ENCODE results near the gene C14orf119.

C14orf119 gene, protein sequence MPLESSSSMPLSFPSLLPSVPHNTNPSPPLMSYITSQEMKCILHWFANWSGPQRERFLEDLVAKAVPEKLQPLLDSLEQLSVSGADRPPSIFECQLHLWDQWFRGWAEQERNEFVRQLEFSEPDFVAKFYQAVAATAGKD

DNA sequence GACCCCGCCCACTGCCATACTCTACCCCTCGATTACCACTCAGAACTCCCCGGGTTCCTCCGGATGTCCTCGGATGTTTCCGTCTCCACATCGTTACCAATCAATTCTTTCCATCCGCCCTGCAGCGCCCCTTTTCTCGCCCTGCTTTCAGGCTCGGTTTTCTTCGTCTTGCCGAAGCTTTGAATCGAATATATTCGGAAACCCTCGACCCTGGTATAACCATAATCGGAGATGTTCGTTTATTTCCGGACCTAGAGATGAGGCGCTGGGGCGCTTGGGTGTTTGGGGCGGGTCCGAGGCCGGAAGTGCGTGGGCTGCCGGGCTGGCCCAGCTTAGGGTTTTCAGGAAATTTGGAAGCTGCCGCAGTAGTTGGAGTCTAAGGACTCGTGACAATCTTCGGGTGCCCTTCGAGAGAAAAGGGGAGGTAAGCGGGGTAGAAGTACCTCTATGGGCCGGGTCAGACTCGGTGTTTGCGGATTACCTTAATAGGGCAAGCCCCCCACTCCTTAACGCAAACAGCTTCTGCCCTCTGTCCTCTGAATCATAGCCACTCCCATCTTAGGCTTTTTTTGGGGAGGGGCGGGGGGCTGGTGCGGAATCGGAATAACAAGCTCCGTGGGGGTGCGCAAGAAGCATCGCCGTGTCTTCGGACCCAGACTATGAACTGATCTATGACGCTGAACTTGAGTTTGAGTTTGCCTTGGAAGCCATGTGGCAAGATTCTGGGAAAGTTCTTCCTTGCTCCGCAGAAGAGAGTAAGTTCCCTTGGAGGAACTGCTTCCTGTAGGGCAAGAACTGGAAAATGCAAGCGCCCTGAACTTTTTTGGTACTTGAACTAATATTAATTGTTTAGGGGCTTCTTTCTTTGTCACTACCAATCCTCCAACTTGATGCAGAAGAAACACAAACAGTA is at the start of gene C14orf119:
Gene C14orf119, plus strand, starts transcription at position 310 of the 913 bp plus-strand sequence. CDS start 2,154 bp downstream, outside the sequence.
- peak; percentile 90 for DNase-seq (ENCODE audit: low spot score)

DNA sequence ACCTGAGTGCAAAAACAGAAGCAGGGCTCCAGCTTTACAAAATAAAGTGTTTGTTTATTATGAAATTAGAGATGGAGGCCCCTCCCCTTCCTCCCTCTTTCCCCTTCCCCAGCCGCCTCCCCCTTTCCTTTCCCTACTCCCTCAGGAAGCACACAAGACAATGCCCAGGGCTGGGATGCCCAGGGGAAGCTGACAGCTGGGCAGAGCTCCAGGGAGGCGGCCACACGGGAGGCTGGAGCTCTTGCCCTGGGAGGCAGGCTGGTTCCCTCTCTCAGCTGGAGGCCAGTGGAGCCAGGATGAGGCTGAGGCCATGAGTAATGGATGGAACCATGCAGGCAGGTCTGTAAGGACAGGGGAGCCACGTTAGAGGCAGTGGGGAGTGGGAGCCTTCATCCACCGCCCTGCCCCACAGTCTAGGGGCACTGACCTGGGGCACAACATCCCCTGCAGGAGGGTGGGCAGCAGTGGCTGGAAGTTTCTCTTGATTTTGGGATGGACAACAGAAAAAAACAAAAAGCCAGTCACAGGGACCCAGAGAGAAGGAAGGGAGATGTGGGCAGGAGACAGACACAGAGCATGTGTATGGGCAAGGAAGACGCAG is 48.2 kb upstream of the C14orf119 start:
- no peak for DNase-seq (ENCODE audit: low spot score)

DNA sequence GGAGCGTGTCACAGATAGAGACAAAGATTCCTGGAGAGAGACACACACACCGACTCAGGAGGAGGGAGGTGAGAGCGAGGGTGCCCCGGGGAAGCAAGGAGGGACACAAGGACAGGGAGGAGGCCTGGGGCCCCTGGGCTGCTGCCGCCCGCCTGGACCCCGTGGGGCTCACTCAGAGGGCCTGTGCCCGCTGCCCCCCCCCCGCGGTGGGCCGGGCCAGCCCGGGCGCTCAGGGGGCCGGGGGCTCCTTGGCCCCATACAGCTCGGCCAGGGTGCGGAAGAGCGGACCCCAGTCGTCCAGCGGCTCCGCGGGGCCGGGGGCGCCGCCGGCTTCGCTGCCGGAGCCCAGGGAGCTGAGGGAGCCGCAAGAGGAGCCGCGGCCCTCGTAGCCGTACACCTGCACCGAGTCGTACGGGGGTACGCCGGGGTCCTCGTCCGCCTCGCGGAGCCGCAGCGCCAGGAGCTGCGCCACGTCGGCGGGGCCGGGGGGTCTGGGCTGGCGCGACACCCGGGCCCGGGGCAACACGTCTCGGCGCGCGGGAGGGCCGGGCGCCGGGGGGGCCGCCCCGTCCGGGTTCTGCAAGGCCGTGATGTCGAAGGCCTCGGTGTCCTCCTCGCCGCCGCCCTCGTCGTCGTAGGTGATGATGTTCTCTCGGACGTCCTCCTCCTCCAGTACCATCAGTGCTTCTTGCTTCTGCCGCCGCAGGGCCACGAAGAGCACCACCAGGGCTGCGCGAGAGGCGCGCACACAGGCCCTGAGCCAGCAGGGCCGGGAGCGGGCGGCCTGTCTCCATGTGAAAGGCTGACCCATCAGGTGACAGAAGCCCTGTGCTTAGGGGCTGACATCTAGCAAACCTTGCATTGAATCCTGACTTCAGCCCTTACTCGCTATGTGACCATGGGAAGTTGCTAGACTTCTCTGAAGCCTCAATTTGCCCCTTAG is 47.3 kb upstream of the C14orf119 start:
- DNase-seq (ENCODE audit: low spot score): no peak

DNA sequence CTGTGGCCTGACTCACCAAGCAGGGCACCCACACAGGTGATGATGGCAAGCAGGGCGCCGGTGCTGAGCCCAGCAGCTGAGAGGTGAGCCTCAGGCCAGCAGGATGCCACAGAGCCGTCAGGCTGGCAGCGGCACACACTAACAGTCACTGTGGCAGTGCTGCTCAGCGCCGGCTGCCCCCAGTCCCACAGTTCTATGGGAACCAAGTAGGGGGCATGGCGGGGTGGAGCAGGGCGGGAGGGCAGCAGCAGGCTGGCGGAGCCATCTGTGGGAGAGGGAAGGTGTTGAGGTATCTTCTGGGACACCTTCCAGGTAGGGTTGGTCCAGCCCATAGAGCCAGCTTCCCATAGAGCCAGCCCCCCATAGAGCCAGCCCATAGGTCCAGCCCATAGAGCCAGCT is 46.3 kb upstream of the C14orf119 start:
- DNase-seq (ENCODE audit: low spot score): no peak

DNA sequence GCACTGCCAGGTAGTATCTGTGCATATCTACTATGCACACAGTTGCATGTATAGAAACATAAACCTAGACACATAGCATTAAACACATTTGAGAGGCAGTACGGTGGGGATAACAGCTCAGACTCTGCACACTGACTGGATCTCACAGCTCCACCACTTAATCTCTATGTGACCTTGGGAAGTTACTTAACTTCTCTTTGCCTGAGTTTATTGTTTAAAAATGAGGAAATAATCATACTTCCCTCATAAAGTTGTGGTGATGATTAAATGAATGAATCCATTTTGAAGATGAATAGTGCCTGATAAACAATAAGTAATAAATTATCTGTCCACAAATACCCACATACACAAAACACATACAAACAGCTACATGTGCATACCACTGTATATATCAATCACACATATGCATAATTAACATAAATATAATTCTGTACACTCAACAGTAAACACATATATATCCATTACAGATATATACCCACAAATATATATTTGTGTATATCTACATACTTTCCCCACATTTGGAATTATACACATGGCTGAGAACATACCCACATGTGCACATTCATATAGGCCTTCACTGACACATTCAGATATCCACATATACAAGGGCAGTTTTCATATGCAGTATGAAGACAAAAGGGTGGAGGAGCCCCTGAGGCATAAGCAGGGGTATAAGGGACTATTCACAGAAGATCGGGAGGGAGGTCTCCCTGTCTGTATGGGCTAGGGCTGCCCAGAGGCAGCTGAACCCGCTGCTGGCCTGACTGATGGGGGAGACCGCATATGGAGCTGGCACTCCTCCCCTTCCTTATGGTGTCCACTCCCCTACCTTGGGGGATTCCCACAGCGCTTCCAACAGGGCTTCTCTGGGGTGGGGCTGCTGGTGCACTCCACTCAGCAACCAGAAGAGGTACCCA is 43.9 kb upstream of the C14orf119 start:
- DNase-seq (ENCODE audit: low spot score): no peak

DNA sequence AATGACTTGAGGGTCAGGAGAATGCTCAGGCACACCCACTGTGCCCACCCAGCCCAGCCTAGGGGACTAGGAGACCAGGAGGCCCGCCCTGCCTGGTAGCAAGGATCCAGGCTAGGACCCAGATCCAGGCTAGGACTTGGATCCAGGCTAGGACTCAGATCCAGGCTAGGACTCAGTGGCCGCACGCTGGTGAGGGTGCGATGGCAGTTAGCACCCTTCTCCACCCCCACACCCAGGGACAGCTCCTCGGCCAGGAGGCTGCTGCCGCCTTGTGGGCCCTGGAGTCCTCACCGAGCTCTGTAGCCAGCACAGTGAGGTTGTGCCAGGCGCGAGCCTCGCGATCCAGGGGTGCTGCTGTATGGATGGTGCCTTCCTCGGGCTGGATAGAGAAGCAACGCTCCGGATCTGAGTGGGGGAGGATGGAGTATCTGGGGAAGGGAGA is 43.1 kb upstream of the C14orf119 start:
- no peak for DNase-seq (ENCODE audit: low spot score)

DNA sequence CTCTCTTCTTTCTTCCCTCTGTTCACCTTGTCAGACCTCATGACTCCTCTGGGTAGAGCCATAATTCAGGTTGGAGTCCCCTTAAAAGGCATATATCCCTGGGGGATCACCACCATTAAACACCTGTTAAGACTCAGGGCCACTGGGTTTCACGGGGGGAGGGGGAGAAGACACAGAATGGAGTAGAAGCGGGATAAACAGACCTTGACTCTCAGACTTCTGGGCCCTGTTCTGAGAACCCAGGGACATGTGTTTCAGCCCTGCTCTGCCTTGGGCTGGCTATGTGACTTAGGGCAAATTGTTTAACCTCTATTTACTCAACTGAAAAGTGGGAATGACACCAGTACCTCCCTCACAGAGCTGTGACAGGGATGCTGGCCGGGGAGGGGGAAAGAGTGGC is 42.6 kb upstream of the C14orf119 start:
- no peak for DNase-seq (ENCODE audit: low spot score)

DNA sequence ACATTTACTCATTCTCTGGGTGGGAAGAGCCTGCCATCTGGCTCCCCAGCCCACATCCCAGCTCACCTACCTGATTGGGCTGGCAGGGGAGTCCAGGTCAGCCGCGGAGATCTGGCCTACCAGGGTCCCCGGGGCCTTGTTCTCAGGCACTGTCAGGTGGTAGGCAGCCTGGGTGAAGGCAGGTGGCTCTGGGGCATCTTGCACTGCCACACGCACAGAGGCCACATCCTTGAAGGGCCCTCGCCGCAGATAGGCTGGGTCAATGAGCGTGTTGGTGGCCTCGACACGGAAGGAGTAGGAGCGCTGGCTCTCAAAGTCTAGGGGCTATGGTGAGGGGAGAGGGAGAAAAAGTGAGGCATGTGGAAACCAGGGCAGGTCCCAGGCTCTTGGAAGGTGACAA is 41.9 kb upstream of the C14orf119 start:
- DNase-seq (ENCODE audit: low spot score): no peak

DNA sequence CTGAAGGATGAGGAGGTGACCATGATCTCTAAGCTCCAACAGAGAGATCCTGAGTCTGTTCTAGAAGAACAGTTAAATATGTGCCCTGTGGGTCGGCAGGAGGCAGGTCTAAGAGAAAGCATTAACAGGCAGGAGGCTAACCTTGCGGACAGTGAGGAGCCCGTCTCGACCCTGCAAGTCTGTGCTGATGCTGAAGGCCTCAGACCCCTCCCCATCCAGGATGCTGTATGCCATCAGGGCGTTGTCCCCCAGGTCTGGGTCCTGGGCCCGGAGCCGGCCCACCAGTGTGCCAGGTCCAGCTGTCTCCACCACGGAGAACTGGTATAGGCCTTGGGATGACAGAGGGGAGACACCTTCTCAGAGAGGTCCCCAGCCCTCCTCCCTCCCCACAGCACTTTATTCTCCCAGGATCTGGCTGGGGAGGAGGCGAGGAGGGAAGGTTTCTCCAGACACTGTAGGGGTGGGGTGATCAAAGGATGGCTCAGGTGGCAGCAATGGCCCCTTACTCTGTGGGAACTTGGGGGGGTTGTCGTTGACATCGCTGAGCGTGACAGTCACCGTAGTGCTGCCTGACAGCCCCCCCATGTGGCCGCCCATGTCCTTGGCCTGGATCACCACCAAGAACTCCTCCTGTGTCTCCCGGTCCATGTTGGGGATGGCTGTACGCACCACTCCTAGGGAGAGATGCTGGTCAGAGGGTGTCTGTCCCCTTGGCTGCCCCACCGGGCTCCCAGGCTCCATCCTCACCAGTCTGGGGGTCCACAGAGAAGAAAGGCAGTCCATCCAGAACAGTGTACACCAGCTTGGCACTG is 41.1 kb upstream of the C14orf119 start:
- peak; percentile 70 for DNase-seq (ENCODE audit: low spot score)

DNA sequence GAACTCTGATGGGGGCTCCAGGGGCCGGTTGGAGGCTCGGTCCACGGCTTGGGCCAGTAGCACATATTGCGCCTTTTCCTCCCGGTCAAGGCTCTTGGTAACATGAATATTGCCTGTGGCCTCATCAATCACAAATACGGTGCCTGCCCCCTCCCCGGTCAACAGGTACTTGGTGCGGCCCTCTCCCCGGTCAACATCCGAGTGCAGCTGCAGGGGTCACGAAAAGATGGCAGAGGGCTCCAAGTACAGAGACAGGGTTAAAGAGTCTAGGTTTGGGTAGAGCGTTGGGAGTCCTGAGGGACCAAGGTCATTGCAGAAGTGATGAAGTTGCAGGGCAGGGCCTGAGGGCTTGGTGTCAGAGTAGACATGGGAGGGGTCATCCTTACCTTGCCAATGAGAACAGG is 40.2 kb upstream of the C14orf119 start:
- no peak for DNase-seq (ENCODE audit: low spot score)

DNA sequence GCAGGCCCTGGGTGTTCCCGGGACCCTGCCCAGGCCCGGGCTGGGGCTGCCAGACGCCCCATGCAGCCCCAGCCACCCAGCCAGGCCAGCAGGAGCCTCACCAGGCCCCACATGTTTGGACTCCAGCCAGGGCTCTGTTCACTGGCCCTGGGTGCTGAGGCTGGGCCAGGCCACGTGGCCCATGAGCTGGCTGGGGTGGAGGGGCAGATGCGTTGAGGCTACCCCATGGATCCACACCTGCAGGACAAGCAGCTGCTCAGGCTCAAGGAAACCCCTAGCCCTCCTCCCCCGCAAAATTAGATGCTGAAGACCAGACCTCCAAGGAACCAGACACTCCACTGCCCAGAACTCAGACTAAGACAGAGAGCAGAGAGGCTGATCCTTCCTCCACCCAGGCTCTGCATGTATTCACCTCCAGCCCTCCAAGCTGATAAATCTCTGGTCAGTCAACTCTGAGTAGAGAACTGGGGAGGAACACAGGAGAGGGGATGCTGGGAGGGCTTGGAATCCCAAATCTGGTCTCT is 39.6 kb upstream of the C14orf119 start:
- no peak for DNase-seq (ENCODE audit: low spot score)

DNA sequence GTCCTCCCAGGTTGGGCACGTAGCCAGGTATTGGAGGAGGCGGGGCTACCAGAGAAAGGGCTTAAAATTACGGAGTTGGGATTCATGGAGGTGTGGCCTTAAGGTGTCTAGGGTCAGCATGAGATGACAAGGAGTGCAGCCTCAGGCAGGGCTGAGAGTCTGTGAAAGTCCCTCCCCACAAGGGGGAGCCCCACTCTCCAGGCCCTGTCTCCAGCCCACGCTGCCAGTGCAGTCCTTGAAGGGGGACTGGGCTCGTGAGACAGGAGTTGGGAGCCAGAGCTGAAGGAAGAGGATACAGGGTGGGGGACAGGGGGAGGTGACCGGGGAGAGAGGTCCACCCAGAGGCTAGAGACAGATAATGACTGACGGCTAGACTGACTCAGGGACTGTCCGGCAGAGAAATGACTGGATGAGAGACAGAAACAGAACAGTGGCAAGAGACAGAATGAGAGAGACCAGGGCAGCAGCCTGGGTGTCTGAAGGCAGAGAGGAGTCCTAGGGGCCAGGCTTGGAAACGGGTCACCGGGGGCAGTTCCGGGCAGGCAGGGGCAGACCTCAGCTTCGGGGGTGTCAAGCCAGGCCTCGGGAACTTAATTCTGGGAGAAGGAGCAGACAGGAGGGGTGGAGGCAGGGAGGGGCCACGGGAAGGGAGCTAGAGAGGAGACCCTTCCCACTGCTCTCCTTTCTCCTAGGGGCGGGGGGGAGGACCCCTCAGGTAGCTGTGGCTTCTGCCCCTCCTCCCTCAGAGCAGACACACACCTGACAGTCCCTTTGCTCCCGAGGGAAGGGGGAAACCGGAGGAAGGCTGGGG is 39.0 kb upstream of the C14orf119 start:
- peak; percentile 98 for DNase-seq (ENCODE audit: low spot score)

DNA sequence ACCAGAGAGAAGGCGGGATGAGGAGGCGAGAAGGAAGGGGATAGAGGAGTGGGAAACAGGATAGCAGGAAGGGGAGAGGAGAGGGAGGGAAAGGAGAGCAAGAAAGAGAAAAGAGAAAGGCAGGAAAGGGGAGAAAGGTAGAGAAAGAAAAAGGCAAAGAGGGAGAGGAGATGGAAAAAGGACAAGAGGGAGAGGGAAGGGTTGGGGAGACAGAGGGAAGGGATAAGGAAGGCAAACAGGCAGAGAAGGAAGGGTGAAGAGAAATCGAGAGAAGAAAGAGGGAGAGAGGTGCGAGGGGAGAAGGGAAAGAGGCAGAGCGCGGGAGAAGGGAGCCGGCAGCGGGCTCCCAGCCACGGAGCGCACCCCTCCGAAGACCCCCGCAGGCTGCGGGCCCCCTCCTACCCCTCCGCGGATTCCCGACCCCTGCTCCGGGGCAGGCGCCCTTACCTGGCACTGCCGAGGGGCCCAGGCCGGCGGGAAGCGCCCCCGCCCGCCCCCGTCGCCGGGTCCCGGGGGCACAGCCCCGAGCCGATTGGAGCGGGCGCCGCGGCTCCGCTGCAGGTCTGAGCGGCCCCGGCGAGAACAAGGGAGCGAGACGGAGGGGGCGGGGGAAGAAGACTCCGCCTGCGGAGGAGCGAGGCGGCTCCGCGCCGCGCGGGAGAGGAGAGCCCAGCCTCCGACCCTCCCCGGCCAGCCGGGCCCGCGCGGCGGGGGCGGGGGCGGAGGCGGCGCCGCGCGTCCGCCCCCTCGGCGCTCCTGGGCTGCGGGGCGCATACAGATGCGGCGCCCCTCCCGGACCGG is 38.1 kb upstream of the C14orf119 start, which contains the start of gene CDH24:
Gene CDH24, minus strand, starts transcription at position 565 of the 801 bp plus-strand sequence. CDS start 1,787 bp downstream, outside the sequence.
- peak; percentile 83 for DNase-seq (ENCODE audit: low spot score)

DNA sequence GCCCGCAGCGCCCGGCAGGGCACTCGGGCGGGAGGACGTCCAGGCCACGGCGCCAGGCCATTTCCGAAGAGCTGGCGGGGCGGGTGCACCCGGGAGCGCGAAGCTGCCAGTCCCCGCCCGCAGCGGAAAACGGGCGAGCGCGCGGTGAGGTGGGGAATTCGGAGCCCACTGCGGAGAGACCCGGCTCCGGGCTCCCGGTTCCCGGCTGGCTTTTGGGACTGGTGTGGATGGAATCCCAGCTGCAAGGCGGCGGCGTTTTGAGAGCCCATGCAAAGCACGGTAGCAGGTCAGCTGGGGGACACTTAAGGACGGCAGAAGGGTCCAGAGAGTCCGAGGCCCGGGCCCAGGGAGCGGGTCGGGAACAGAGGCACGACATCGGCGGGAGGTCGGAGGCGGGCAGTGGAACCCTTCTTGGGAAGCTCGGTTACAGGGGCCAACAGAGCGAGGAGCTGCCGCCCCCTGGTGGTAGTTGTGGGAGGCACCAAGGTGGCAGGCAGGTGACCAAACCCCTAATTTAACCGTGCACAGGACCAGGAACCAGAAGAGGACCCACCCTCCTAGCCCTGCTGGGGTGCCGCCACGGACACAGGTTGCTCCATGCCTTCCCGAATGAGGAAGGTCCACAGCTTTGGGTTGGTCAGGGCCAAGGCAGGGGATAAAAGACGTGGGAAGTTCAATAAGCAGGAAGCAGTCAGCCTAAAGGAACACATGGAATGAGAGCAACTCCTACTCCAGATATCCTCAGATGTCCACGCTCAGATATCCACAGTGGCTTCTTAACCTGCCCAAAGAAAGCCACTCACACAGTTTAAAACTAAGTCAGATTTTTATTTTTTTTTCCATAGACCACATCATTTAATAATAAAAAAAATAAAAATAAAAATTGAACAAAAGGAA is 37.3 kb upstream of the C14orf119 start:
- peak; percentile 98 for DNase-seq (ENCODE audit: low spot score)

DNA sequence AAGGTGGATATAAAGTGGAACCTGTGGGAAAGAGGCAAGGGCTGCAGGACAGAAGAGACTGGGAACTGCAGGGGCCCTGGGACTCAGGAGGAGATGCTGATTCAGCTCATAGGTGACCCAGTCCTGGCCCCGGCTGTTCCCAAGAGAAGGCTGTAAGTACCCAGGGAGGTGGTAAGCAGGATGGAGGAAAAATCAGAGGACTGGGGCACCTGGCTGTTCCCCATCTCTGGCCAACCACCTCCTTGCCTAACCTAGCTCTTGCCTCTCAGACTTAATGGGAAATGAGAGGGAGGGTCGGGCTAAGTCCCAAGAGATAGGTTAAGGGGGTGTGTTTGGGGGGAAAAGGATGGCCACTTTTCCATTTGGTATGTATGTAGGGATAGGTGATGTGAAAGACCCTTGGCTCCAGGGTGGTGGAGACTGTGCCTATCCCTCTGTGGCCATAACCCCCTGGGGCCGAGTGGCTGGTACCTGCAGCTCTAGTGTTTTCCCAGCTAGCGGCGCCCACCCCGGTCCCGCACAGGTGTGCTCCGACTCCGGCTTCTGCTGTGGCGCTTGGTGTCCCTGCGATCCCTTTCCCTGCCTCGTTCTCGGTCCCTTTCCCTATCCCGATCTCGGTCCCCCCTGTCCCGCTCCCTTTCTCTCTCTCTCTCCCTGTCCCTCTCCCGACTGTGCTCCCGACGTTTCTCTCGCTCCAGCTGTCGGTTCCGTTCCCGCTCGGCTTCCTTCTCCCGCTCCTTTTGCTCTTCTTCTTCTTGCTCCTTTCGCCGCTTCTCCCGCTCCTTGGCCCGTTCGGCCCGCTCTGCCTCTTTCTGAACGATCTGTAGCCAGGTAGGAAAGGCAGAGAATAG is 36.4 kb upstream of the C14orf119 start:
- DNase-seq (ENCODE audit: low spot score): no peak

Data from HuH-7.5 (cell line).